Activated CD4-positive, alpha-beta T cell treated with anti-CD3 and anti-CD28 coated beads for 4 hours (primary cell): ENCODE measurements around the gene BEST3.
A peak's percentile ranks its signal among the peaks of the same experiment; 100 is the strongest.

Experiments
- DNase-seq, 2 donors: peaks; one replicate each; pipeline ENCODE4 v3.0.0-alpha.2; 2020

The BEST3 gene

DNA sequence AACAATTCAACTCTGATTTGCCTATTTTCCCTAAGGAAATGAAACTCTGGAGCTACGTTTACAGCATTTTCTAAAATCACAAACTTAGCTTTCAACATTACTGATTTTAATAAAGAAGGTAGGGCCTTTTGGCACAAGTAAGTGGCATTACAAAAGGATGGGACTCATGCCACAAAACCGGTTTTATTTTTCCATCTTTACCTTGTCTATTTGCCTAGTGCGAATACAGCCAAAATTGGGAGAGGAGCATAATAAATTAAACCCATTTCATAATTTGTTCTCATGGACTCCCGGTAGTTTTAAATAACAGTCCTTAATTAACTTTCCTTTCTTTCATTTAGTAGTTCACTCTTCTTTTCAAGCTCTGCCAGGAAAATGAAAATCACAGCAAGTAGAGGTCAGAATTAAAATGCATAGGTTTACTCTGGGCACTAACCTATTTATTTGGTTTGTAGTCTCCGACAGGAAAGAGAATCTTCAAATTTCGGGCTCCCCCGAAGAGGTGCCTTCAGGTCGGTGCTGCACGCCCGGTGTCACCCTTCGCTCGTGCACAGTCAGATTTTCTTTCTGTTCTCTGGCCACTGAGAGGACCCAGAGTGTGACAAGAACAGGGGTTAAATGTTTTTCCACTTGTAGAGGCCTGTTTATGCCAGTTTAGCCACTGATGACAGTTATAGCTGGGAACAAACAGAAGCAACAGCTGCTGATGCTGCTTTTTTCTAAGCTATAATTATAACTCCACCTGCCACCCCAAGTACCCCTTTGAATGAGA is at the start of gene BEST3:
Gene BEST3, minus strand, starts transcription at position 535 of the 772 bp plus-strand sequence. CDS start 1,505 bp downstream, outside the sequence.
- DNase-seq, result no peak

- DNase-seq, result no peak
Measured at GRCh38 chr12:69744109-69744508, 45.0 kb upstream of the BEST3 start.

DNA sequence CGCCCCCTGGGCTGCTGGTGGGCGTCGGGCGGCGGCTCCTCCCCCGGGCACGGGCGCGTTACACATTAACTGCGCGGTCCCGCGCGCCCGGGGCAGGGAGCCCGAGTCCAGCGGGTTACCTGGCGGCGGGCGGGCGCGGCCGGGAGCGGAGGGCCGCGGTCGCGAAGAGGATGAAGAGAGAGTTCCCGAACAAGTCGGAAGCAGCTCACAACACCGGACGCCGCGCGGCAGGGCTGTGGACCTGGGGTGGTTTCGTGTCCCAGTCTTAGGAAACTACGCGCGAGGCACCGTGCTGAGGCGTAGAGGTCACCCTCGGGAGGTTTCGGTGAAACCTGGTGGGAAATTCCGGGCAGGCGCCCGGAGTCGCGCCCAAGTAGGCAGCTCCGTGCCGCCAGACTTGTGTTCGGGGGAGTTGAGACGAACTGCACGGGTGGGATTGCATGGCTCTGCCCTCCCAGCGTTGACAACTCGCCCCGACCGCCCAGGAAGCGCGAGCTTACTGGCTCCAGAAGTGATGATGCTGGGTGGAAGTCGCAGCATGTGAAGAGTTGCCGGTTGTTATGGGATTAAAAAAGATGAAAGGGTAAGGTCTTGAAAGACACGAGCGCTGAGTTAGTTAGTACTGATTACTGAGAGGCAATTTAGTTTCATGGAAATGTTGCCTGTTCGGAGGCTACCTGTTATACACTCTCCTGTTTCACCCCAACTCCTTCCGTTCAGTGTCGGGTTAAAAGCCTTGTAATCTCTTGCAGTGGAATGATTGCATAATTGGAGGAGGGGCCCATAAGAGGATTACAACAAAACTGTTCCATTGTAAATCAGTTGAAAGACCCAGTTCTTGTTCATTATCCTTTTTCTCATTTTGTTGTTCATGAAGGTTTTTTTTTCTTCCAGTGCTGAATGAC is 40.4 kb upstream of the BEST3 start:
- DNase-seq, result peak; percentile 43

GRCh38 chr12:69738351-69739286 is 39.5 kb upstream of the BEST3 start, which contains the start of gene RAB3IP:
RAB3IP (plus strand) TSS chr12:69738860; CDS start chr12:69755409, 16,549 bp downstream.
- DNase-seq, result peak; percentile 90 to 93

DNA sequence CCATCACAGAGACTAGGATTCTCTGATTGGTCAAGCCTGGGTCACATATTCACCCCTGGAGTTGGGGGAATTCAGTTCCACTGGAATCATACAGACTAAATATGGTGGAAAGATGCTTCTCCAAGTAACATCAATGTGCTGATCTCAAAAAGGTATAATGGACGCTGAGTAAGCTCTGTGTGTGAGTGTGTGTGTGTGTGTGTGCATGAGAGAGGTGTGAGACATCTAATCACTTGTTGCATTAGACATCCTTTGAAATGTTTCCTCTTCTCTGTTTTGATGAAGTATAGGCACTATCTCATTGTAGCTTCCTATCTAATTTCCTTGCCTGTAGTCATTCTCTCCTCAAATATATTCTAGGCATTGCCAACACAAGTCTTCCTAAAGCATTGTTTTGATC is 34.5 kb upstream of the BEST3 start:
- DNase-seq, result no peak

DNA sequence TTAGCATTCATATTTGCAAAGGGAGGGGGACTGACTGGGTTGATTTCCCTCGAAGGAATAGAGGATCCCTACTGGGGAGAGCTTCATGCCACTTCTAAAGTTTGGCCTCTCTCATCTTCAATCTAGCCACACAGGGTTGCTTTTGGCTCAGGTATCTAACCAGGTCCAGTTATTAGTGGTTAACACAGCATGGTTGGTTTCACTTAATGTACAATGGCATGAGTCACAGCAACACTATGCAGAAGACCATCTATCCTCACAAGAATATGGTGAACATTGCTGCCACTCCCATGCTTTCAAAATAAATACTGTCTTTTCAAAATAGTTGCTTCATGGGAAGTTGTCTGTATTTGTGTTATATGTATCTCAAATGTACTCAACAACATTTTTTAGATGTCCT is 33.0 kb upstream of the BEST3 start:
- no peak for DNase-seq

- no peak for DNase-seq
Measured at GRCh38 chr12:69726922-69727321, 27.8 kb upstream of the BEST3 start.

- no peak for DNase-seq
Measured at GRCh38 chr12:69720750-69721149, 21.6 kb upstream of the BEST3 start.

DNA sequence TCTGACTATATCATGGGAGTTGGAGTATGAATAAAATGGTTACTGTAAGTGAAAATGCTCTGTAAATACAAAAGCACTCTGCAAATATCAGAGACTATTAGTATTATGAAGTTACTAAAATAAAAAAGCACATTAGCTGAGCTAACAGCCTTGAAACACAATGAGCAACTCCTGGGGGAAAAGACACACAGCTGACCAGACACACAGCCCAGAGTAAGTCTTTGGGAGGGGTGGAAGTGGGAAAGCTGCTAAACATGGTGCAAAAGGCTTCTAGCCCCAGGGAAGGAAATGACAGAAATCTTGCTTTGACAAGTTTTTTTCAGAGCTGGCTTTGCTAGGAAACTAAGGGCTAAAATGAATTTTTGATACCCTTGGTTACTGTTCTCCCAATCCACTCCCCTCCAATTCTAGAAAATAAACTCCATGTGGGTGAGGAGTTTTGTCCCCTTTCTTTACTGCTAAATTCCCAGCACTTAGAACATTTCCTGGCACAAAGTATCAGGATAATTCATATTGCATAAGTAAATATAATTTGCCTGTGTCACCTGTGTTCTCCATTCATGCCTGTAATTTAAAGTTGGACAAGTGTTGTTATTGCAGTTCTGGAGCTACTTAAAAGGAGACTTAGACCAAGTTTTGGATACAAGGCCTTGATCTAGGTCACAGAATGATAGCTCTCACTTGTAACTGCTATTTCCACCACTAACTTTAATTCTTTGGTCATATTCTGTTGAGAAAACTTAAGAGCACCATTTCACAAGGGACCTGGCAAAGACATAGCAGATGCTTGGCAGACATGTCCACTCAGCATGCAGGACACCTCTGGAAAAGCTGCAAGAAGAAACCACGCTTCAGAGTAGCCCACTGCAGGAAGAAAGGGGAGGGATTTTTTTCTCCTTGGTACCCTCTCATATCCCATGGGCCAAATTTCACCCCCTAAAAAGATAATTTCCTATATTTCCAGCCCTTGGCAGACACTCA is 20.5 kb upstream of the BEST3 start:
- DNase-seq, result no peak

DNA sequence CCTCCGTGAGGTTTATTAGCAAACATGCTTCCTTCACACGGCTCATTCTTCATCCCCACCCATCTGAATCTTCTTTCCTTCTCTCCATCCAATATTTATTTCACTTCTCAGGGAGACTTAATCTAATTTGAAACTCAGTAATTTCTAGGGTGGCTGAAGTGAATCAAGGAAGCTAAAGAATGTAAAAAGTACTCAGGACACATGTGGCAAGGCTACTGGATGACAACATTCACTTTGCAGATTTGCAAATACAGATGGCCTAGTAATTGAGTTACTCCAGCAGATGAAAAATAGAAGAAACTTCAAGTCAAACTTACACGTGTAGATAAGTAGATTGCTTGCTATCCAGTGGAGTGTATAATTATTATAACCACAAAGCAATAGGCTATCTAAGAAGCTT is 15.4 kb upstream of the BEST3 start:
- DNase-seq, result no peak

- no peak for DNase-seq
Measured at GRCh38 chr12:69712826-69713225, 13.7 kb upstream of the BEST3 start.

DNA sequence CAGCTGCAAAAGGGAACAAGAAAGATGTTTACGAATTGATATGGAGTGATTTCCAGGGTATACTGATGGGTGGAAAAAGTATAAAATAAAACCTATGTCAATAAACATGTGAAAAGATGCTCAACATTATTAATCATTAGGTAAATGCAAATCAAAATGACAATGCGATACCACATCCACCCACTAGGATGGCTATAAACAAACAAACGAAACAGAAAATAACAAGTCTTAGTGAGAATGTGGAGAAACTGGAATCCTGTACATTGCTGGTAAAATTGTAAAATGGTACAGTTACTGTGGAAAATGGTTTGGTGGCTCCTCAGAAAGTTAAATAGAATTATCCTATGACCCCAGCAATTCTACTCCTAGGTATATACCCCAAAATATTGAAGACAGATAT is 9.5 kb upstream of the BEST3 start:
- no peak for DNase-seq

- DNase-seq, result no peak
Measured at GRCh38 chr12:69704357-69704756, 5.3 kb upstream of the BEST3 start.

DNA sequence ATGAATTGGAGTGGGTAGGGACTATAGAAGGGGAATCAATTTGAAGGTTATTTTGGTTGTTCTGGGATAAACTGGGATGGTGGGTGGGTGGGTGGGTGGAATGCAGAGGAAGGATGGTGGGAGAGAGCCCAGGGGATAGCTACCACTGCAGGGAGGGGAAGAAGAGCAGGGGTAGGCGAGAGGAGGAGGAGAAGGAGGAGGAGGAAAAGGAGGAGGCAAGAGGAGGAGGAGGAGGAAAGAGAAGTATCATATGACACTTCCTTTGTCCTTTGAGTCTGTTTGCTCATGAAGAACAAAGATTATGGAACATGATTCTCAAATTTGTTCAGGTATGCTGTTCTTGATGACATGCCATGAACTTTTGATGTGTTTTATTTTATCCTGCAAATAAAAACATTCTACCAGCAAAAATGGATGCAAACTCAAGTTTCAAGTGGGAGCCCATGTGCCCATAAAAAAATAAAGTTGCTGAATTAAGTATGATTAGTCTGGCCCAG is 4.1 kb upstream of the BEST3 start:
- DNase-seq, result no peak

- no peak for DNase-seq
Measured at GRCh38 chr12:69701826-69702225, 2.7 kb upstream of the BEST3 start.

DNA sequence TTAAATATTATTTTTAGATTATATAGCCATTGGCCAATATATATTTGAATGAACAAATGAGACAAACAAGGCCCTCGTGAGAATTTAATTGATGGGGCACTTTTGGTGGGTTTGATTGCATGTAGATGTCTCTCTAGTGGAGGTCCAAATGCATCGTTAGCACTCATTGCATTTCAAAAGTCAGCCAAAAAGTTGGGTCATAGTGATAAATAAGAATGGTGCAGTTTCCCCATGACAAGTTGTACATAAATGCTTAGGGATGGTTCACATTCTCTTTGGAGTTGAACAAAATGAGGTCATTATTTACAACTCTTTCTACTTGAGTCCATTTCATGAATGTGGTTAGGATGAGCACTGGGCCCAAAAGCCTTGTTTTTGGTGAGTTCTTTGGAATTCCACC is 1.0 kb downstream of the BEST3 start:
- DNase-seq, result no peak

DNA sequence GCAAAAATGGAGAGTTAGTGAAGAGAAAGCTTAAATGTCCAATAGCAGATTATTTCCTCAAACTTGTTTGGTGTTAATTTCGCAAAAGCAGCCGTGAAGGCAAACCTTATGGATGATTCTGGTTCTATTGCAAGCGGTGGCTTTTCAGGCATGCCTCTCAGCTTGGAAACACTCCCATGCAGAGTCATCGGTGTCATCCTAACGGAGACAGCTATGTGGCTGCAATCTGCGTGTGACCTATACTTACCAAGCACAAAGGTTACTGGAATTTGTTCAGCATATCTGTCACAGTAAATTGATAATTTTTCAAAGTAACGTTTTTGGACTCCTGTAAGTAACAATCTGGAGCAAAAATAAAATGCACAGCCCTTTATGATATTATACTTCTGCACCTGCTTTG is 5.0 kb downstream of the BEST3 start:
- DNase-seq, result no peak

DNA sequence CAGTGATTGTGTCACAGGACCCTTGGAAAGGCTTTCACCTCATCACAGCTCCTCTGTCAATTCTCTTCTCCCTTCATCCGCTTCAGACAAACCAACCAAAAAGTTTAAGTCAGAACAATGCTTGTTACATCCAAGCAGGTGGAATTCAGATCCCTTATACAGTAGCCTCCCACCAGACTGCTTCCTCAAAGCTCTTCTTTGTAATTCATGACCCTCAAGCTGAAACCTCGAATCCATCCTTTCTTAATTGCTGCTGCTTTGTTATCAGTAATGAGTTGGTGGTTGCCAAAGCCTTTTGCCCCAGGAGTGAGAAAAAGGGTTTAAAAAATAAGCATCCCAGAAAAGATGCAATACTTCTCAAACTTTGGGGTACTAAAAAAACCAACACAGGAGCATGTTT is 9.5 kb downstream of the BEST3 start:
- DNase-seq, result no peak

DNA sequence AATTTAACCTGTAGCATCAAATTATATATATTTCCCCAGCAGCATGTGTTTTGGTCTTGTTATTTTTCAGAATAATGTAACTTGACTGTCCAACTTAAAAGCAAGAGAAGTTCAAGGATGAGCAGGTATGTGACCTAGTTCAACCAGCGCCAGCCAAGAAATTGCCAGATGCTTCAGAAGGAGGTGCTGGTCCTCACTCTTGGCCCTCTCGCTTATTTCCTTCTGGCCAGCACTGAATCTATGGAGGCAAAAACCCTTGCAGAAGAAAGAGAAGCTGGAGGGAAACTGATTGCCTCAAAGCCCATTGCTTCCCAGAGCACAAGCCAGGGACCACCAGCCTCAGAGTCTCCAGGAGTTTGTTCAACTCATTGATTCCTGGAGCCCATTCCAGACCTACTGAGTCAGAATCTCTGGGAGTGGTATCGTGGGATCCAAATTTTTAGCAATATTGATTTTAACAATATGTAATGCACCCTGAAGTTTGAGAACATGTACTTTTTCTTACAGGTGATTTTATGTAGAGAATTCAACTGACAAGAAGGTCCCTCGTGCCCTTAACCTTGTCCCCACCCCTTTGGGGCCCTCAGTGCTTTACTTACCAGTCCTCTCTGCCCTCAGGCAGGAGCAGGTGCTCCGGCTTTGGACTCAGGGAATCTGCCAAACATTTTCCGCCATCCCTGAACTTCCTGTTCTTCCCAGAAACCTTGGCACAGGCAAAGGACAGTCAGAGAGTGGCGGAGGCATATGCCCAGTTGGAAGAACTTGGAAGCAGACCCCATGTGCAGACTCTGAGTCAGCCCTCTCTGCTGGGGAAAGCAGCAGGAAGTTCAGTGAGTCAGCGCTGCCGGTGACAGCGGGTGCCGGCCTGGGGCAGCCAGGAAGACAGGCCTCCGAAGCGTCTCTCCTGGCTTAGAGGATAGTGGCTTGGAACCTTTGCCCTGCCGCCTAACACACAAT is 10.4 kb downstream of the BEST3 start:
- DNase-seq, result peak; percentile 21 to 25

DNA sequence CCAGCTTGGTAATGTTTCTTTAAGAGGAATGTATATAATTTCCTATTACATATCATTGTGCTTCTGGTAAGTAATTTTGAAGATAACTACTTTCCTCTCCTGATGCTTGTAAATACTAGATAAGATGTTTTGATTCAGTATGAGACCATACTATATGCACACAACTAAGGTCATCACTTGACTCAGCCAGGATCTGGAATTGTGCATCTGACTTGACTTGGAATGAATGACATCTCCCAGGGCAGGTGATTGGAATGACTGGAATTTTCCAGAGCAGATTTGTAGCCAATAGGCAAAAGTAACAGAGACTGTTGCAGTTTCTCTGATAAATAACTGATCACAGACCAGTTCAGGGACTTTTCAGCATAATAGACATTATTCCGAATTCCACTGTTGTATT is 11.1 kb downstream of the BEST3 start:
- no peak for DNase-seq
